Nucleus accumbens (tissue), 56 donors: ENCODE data around the gene IFNA10.
"Not testable (repeated sequence)": the region's sequence is repeated elsewhere in the genome, so short reads cannot be mapped to it uniquely, and the experiment has no call there.

Experiments
- DNase-seq, 56 donors: peaks; one replicate each; lab custom pipeline; 2025; lab: John Stamatoyannopoulos, UW

IFNA10 gene

DNA sequence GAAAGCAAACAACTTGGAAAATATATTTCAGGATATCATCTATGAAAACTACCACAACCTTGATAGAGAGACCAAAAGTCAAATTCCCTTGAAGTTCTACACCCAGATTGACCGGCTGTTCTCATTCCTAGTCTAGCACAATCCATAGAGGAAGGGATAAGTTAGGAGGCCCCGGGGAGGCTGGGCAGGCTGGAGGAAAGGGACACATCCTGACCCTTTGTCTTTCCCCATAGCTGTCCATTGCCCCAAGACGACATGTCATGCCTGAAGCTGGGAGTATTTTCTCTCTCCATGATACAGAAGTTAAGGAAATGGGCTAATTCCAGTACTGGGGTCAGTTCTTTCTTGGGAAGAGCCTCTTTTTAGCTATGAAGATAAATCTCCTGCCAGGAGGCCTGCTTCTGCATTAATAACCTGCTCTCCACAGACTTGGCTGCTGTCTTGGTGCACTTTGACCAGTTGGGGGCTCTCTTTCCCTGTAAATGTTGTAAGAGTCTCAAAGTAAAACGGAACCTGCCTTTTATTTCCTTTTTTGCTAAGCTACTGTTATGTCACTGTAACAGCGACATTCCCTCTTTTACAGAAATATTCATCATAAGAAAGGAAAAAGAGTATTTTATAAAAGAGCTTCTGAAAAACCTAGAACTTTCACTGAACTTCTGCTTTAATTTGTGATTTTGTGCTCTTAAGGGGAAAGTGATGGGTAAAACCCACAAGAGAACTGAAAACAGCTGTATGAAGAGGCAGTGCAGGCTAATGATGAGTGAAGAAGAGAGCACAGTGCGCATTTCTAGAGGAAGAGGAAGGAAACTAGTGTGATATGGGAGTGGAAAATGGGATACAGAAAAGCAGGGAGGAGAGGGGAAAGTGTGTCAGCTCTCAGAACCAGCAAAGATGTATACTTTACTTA, 11.8 kb downstream of the IFNA10 start:
- peak in 8 of 56 donors; percentile 5 to 29 (median 10) for DNase-seq

DNA sequence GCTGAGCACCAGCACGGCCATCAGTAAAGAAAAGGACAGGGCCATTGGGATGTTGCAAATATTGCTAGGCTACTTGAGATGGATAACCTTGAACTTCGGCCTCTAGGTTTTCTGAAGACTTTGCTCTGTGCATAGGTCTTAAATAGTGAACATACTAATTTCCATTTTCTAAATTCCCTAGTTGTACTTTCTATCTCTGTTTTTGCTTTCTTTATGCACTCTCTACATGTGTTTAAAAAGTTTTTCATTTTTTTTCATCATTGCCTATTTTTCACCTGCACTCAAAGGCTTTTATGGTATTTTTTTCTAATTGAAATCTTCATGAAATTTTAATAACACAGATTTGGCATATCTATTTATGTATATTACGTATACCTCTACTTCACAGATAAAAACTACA, 19.5 kb downstream of the IFNA10 start, which contains the start of gene IFNA4:
TSS of gene IFNA4 (minus strand) at position 101 of the 400 bp plus-strand sequence. CDS start at position 45, 56 bp downstream.
- DNase-seq: not testable (repeated sequence)

DNA sequence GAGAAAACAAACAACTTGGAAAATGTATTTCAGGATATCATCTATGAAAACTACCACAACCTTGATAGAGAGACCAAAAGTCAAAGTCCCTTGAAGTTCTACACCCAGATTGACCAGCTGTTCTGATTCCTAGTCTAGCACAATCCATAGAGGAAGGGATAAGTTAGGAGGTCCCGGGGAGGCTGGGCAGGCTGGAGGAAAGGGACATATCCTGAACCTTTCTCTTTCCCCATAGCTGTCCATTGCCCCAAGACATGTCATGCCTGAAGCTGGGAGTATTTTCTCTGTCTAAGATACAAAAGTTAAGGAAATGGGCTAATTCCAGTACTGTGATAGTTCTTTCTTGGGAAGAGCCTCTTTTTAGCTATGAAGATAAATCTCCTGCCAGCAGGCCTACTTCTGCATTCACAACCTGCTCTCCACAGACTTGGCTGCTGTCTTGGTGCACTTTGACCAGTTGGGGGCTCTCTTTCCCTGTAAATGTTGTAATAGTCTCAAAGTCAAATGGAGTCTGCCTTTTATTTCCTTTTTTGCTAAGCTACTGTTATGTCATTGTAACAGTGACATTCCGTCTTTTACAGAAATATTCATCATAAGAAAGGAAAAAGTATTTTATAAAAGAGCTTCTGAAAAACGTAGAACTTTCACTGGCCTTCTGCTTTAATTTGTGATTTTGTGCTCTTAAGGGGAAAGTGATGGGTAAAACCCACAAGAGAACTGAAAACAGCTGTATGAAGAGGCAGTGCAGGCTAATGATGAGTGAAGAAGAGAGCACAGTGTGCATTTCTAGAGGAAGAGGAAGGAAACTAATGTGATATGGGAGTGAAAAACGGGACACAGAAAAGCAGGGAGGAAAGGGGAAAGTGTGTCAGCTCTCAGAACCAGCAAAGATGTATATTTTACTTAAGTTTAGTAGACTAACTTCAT, 23.9 kb downstream of the IFNA10 start:
- DNase-seq: peak in 3 of 56 donors; percentile 3 to 11 (median 8)

DNA sequence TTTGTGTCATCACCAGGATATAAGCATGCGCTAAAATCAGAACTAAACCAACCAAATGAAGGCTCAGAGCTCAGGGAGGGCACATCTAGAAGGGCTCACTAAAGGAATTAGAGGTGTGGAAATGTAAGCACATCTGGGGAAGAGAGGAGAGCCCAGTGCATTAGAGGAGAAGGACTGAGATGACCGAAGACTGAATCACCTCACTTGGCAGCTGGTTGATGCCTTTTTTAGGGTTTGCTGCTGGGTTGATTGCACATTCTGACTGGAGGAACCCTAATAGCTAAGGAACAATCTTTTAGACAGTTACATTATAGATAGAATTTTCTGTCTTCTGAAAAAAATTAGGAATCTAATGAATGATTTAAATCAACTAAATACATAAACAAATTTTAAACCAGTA, 32.3 kb downstream of the IFNA10 start:
- no peak for DNase-seq

DNA sequence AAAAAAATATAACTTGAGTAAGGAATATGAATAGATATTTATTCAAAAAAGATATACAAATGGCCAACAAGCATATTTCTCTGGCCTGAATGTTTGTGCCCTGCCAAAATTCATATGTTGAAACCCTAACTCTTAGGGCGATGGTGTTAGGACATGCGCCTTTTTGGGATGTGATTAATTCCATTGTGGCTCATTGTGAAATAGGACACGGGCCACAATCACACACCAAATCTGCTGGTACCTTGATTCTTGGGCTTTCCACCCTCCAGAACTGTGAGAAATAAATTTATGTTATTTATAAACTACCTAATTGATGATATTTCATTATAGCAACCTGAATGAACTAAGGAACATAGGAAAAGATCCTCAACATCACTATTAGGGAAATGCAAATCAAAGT, 34.8 kb downstream of the IFNA10 start:
- DNase-seq: no peak

DNA sequence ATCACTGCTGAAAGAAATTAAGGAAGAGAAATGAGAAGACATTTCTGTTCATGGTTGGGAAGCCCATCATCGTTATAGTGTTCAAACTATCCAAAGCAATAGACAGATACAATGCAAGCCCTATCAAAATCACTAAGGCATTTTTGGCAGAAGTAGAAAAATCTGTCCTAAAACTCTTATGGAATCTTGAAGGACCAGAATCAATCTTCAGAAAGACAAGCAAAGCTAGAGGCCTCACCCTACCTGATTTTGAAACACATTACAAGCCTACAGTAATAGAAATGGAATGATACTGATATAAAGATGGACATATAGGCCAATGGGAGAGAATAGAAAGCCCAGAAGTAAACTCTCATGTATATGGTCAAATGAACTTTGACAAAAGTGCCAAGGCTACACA, 35.6 kb downstream of the IFNA10 start:
- DNase-seq: no peak

DNA sequence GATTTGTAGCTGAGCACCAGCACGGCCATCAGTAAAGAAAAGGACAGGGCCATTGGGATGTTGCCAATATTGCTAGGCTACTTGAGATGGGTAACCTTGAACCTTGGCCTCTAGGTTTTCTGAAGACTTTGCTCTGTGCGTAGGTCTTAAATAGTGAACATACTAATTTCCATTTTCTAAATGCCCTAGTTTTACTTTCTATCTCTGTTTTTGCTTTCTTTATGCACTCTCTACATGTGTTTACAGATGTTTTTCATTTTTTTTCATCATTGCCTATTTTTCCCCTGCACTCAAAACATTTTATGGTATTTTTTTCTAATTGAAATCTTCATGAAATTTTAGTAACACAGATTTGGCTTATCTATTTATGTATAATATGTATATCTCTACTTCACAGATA, 40.4 kb downstream of the IFNA10 start, which contains the start of gene IFNA21:
TSS of gene IFNA21 (minus strand) at position 101 of the 400 bp plus-strand sequence. CDS start at position 53, 48 bp downstream.
- not testable (repeated sequence) for DNase-seq

DNA sequence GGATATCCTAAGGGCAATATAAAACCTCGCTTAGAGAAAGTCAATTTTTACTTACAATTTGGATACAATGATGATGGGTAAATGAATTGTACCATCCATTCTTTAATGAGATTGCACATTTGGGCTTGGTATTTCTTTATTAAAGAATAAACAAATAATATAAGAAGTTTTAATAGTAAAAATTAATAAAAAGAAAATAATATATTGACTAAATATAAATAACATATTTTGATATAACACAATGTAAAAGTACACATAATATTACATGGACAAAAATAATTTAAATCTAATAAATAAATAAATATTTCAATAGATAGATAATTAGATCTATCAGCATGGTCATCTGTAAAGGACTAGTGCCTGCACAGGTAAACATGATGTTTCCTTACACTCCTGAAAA, 41.4 kb downstream of the IFNA10 start:
- DNase-seq: no peak

DNA sequence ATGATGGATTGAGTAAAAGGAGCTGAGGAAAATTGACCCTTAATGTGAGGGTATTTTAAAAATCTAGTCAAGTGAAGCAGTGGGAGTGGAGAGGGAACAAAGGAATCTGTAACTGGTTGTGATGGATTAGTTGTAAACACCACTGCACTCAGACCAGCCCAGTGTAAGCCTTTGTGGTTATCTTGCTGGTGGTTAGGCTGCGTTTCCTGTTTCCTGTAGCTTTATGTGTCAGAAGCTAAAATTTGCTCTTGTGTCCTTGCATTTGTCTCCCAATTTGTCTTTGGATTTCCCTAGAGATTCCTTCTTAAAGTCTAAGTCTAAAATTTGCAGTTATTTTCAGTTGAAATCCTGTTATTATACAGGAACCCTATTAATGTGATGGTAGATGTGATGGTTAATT, 46.8 kb downstream of the IFNA10 start:
- no peak for DNase-seq
